HAP-1 (cell line): ENCODE data around the gene SLC4A2.
A peak's percentile ranks its signal among the peaks of the same experiment; 100 is the strongest.

Experiments used
- DNase-seq, 2 experiments: peaks; one replicate each; pipeline ENCODE4 v3.0.0-alpha.2; 2016 to 2020; ENCODE audit warnings: low spot score in 2 of 2
- H3K27me3 ChIP-seq: fragments of 250-450 bp; sonication (Bioruptor Pico); 2 replicates; pipeline ENCODE4 v1.5.1; 2020; ENCODE audit warnings: low read depth, mild to moderate bottlenecking, moderate library complexity
- H3K36me3 ChIP-seq: fragments of 250-450 bp; sonication (Bioruptor Pico); replicated peaks from 2 replicates; pipeline ENCODE4 v1.5.1; 2020; ENCODE audit warnings: mild to moderate bottlenecking
- H3K4me1 ChIP-seq: fragments of 250-450 bp; sonication (Bioruptor Pico); 2 replicates; pipeline ENCODE4 v1.5.1; 2020; ENCODE audit warnings: mild to moderate bottlenecking
- H3K4me3 ChIP-seq: fragments of 250-450 bp; sonication (Bioruptor Pico); 2 replicates; pipeline ENCODE4 v1.5.1; 2020; ENCODE audit warnings: mild to moderate bottlenecking, moderate library complexity
- H3K9me3 ChIP-seq: fragments of 250-450 bp; sonication (Bioruptor Pico); 2 replicates; pipeline ENCODE4 v1.5.1; 2020; ENCODE audit warnings: mild to moderate bottlenecking, moderate library complexity
- in situ Hi-C: fragments of 300-500 bp; cut with MboI; formaldehyde crosslinking; loops from 3 replicates; pipeline ENCODE4 v1.14.3; 2020; ENCODE audit warnings: low sequenced_read_pairs, inconsistent platforms, mixed read lengths

The SLC4A2 gene

DNA sequence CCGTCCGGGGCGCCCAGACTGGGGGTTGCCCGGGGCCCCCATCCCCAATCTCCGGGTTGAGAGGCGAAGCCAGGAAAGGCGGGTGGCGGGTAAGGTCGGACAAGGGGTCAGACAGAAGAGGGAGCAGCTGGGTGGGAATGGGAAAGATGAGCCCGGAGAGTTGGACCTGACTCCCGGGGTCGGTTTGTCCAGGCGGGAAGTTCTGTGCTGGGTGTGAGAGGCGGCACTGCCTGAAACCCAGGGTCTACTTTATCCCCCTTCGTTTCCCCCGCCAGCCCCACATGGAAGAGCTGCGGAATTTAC is 675 bp downstream of the SLC4A2 start:
- in situ Hi-C loops = no loop called here
- Histone ChIP-seq H3K27me3 (no peaks in the 10 kb centered on the region), H3K36me3 (peaks cover 24% of the 10 kb centered on the region), H3K9me3 (no peaks in the 10 kb centered on the region), H3K4me3 (peak overlapping the region; percentile 88), H3K4me1 (peaks cover 23% of the 10 kb centered on the region)
- DNase-seq = no peak

DNA sequence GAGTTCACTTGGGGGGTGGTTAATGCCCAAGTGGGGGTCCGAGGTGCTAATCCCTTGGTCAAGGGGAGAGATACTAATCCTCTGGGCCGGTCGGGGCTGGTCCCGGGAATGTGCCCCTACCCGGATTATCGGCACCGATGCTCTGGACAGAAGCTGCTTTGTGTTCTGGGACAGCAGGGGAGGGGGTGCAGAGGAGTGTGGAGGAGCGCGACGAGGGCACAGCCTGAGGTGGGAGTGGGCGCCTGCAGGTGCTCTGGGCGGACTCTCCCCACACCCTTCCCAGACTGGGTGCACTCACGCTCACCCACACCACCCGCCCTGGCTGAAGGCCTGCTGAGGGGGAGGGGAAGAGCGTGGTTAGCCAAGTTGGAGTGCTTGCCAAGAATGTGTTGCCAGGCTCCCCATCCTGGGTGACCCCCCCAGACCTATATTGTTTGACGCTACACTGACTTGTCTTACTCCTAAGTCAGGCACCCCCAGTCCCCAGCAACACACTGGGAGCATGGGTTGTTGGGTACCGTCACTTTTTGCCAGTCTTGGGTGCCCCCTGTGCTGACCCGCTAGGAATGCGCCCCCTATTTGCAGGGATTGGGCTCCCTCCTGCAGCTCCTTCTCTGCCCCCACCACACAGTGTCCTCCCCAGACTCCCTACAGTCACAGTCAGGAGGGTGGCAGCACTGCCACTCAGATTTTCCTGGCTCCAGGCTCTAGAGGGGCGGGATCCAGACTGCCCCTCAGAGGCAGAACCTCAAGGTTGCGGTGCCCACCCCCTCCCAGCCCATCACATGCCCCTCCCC is 1.2 kb downstream of the SLC4A2 start:
- H3K36me3 ChIP-seq = peaks cover 29% of the 10 kb centered on the region
- in situ Hi-C loops = no loop called here
- peak in 1 of 2 experiments; percentile 51 for DNase-seq

DNA sequence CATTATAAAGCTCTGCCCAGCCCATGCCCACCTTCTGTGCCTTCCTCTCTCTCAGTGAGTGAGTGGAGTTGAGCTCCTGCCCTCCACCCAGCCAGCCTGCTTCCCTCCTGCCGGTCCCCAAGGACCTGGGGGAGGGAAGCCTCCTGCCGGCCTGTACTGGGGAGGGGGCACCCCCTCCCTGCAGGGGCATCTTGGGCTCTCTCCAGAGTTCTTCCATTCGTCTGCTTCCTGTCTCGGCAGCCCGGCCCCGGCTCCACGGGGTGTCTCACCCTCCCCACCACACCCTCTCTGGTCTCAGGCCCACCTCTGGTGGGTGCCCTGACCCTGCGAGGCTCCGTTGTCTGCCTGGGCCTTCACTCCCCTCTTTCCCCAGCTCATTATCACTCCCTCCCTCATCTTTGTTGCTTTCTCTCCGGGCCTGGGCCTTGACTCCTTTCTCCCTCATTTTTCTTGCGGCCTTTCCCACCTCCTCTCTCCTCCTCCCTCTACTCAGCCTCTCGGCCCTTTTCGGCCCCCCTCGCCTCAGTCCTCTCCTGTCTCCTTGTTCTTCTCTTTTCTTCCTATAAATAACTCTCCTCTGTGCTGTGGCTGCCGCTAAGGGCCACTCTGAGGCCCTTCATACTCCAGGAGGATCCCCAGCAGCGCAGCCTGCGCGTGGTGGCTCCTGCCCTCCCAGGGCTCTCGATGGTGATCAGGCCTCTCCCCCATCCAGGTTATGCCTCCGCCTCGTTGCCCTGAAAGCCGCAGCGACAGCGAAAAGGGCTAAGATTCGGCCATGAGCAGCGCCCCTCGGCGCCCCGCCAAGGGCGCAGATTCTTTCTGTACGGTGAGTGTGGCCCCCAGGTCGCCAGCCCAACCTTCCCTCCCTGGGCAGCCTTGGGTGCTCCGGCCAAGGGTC is 2.1 kb downstream of the SLC4A2 start:
- no peaks in the 10 kb centered on the region for H3K9me3 ChIP-seq
- H3K4me3 ChIP-seq = peak overlapping the region; percentile 88
- peaks cover 23% of the 10 kb centered on the region for H3K4me1 ChIP-seq
- no peaks in the 10 kb centered on the region for H3K27me3 ChIP-seq
- DNase-seq = no peak
- peaks cover 34% of the 10 kb centered on the region for H3K36me3 ChIP-seq
- in situ Hi-C loops = no loop called here

More for the DNA sequence above, 1.2 kb downstream of the SLC4A2 start:
- Histone ChIP-seq H3K4me3 (peak overlapping the region; percentile 88), H3K27me3 (no peaks in the 10 kb centered on the region), H3K4me1 (peaks cover 23% of the 10 kb centered on the region), H3K9me3 (no peaks in the 10 kb centered on the region)

DNA sequence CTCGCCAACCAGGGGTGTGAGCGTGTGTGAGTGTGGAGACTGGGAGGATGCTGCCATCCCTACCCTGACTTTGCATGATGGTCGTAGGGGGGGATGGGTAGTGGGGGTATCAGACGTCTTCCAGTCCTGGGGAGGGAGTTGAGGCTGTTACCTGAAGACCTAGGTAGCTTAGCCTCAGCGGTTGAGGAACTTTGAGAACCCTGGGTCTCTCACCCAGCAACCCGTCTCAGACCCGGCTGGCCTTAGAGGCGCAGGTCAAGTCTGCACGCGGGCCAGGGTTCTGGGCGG is 2.7 kb downstream of the SLC4A2 start:
- H3K4me3 ChIP-seq = peak overlapping the region; percentile 88; the same call in 1 of the 2 replicates

DNA sequence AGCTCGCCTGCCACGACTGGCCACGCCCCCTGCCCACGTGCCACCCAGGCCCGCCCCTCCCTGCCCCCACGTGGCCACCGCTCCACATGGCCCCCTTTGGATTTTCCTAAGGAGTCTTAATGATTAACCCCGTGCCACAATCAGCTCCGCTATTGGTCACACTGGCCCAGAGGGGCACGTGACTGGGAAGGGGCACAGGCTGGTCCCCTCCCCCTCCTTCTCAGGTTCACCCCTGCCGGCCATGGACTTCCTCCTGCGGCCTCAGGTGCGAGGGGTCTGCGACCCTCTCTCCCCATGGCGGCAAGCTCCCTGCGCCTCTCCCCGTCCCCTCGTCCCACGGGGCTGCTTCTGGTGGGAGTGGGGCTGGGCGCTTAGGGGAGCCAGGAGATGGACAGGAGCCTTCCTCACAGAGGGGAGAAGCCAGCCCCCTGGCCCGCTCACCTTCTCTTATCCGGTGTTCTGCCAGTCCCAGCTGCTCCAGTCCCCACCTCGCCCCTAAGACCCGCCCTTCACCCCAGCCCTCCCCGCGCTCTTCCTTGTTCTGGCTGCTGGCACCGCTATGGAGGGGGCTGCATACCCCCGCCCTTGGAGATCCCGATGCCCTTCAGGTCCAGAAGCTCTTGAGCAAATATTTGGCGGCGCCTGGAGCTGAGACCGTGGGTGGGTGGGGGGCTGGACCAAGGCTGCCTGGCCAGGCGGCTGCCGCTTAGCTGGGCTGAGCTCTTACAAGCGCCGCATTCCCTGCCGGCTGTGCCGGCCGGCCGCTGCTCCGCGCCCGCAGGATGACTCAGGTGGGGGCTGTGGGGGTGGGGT is 3.2 kb downstream of the SLC4A2 start:
- no peaks in the 10 kb centered on the region for H3K27me3 ChIP-seq
- H3K36me3 ChIP-seq = peaks cover 46% of the 10 kb centered on the region
- in situ Hi-C loops = no loop called here
- DNase-seq = peak in 1 of 2 experiments; percentile 70
- no peak overlapping the region for H3K4me3 ChIP-seq
- H3K4me1 ChIP-seq = peaks cover 23% of the 10 kb centered on the region
- H3K9me3 ChIP-seq = no peaks in the 10 kb centered on the region

More for the DNA sequence above, 2.7 kb downstream of the SLC4A2 start:
- H3K9me3 ChIP-seq = no peaks in the 10 kb centered on the region
- in situ Hi-C loops = no loop called here
- peaks cover 23% of the 10 kb centered on the region for H3K4me1 ChIP-seq
- no peaks in the 10 kb centered on the region for H3K27me3 ChIP-seq
- DNase-seq = no peak
- H3K36me3 ChIP-seq = peaks cover 40% of the 10 kb centered on the region

DNA sequence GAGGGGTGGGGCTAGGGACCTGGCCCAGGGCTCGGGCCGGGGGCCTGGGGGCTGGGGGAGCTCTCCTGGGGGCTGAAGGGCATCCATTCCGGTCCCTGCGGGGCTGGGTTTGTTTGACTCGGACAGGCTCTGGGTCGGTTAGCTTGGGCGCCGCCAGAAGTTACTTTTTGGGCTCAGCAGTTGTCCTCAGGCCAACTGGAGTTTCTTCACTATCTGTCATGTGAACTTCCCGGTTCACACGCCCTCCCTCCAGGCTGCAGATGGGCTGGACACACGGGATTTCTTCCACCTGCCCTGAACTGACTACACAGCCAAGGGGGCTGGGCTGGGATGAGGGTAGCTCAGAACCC is 3.8 kb downstream of the SLC4A2 start:
- peaks cover 22% of the 10 kb centered on the region for H3K4me1 ChIP-seq

DNA sequence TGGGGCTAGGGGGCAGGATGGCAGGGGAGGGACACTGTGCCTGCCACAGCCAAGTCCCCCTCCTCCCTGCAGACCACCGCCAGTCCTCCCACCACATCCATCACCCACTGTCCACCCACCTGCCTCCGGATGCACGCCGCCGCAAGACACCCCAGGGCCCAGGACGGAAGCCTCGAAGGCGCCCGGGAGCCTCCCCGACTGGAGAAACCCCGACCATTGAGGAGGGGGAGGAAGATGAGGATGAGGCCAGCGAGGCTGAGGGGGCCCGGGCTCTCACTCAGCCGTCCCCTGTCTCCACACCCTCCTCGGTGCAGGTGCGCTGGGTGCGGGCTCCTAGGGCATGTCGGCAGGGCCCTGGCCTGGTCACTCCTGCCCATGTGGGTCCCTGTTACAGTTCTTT is 5.1 kb downstream of the SLC4A2 start:
- Histone ChIP-seq H3K4me1 (peaks cover 13% of the 10 kb centered on the region), H3K27me3 (no peaks in the 10 kb centered on the region), H3K9me3 (no peaks in the 10 kb centered on the region), H3K36me3 (peaks cover 59% of the 10 kb centered on the region), H3K4me3 (no peak overlapping the region)
- in situ Hi-C loops = no loop called here
- no peak for DNase-seq

More for the DNA sequence above, 3.8 kb downstream of the SLC4A2 start:
- no peaks in the 10 kb centered on the region for H3K27me3 ChIP-seq
- in situ Hi-C loops = no loop called here
- no peaks in the 10 kb centered on the region for H3K9me3 ChIP-seq
- no peak for DNase-seq
- H3K36me3 ChIP-seq = peaks cover 52% of the 10 kb centered on the region
- no peak overlapping the region for H3K4me3 ChIP-seq

DNA sequence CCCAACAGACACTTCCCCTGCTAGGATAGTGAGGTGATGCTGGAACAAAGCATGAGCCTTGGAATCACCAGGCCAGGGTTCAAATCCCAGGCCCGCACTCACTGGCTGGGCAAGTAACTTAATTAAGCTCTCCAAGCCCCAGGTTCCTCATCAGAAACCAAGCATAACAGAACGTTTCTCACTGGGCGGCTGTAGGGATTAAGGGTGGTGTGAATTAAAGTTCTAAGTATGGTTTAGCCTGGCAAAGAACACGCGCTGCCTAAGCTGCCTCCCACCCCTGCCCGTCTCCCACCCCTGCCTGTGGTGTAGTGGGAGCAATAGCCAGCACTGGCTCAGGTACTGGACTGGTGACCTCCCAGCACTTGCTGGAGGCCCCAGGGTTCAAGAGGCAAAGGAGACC is 5.6 kb downstream of the SLC4A2 start:
- Histone ChIP-seq H3K9me3 (no peaks in the 10 kb centered on the region), H3K27me3 (no peaks in the 10 kb centered on the region), H3K4me3 (no peak overlapping the region), H3K36me3 (peaks cover 64% of the 10 kb centered on the region), H3K4me1 (peaks cover 13% of the 10 kb centered on the region)
- in situ Hi-C loops = no loop called here
- no peak for DNase-seq

DNA sequence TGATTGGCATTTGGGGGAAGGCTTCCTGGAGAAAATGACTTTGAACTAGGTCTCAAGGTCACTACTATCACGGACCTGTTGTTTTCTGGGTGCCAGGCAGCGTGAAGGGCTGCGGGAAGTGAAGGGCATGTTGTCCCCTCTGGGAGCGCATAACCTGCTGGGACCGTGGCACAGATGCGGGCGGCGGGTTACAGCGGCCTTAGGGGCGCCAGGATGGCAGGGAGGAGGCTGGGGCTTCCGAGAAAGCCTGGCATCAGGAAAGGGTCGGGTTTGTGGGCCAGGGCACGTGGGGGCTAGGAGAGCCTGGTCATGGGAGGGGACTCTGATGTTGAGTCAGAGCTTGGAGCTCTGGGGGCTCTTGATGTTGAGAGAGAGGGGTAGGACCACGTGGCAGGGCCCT is 6.1 kb downstream of the SLC4A2 start:
- DNase-seq = no peak
- peaks cover 13% of the 10 kb centered on the region for H3K4me1 ChIP-seq
- no peaks in the 10 kb centered on the region for H3K9me3 ChIP-seq
- H3K27me3 ChIP-seq = no peaks in the 10 kb centered on the region
- peaks cover 69% of the 10 kb centered on the region for H3K36me3 ChIP-seq
- in situ Hi-C loops = no loop called here
- H3K4me3 ChIP-seq = no peak overlapping the region

DNA sequence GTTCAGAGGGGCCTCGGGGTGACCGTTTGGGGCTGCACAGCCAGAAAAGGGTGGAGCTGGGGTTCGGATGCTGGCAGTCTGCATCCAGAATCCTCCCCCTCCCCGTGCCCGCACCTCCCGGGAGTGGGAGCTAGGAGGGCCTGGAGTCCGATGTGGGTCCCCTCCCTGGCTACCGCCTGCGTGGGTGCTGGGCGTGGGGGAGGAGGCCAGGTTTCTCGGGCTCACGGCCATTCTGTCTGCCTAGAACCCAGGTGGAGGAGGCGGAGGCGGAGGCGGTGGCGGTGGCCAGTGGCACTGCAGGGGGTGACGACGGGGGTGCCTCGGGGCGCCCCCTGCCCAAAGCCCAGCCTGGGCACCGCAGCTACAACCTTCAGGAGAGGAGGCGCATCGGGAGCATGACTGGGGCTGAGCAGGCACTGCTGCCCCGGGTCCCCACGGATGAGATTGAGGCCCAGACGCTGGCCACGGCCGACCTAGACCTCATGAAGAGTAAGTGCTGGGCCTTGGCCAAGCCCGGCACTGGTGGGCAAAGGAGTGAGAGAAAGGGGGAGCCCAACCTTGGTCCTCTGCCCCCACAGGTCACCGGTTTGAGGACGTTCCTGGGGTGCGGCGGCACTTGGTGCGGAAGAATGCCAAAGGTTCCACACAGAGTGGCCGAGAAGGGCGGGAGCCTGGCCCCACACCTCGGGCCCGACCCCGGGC is 7.0 kb downstream of the SLC4A2 start:
- no peaks in the 10 kb centered on the region for H3K9me3 ChIP-seq
- in situ Hi-C loops = no loop called here
- no peak overlapping the region for H3K4me3 ChIP-seq
- peaks cover 6% of the 10 kb centered on the region for H3K4me1 ChIP-seq
- DNase-seq = no peak
- no peaks in the 10 kb centered on the region for H3K27me3 ChIP-seq
- H3K36me3 ChIP-seq = peaks cover 78% of the 10 kb centered on the region

DNA sequence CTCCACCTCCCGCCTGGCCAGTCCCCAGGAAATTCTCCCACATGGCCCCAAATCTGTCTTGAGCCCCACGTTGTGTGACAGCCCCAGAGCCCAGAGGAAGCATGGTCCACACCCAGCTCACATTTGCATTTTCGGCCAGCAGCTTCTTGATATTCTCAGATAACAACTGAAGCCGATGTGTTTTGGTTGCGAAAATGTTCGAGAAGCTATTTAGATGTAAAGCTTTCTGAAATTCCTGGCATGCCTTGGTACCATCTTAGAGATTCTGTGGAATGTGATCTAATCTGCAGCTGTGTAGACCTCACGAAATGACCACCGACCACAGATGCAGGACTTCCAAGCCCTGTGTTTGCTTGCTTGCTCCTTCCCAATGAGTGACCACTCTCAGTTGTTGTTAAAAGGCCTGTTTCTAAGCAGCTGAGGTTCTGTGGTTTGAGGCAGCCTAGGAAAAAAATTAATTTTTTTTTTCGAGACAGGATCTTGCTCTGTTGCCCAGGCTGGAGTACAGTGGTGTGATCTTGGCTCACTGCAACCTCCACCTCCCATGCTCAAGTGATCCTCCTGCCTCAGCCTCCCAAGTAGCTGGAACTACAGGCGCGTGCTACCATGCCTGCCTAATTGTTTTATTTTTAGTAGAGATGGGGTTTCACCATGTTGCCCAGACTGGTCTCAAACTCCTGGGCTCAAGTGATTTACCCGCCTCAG is 8.8 kb downstream of the SLC4A2 start:
- no peaks in the 10 kb centered on the region for H3K4me1 ChIP-seq
- H3K27me3 ChIP-seq = no peaks in the 10 kb centered on the region
- in situ Hi-C loops = no loop called here
- H3K36me3 ChIP-seq = peaks cover 85% of the 10 kb centered on the region
- DNase-seq = no peak
- H3K4me3 ChIP-seq = no peak overlapping the region
- H3K9me3 ChIP-seq = no peaks in the 10 kb centered on the region

DNA sequence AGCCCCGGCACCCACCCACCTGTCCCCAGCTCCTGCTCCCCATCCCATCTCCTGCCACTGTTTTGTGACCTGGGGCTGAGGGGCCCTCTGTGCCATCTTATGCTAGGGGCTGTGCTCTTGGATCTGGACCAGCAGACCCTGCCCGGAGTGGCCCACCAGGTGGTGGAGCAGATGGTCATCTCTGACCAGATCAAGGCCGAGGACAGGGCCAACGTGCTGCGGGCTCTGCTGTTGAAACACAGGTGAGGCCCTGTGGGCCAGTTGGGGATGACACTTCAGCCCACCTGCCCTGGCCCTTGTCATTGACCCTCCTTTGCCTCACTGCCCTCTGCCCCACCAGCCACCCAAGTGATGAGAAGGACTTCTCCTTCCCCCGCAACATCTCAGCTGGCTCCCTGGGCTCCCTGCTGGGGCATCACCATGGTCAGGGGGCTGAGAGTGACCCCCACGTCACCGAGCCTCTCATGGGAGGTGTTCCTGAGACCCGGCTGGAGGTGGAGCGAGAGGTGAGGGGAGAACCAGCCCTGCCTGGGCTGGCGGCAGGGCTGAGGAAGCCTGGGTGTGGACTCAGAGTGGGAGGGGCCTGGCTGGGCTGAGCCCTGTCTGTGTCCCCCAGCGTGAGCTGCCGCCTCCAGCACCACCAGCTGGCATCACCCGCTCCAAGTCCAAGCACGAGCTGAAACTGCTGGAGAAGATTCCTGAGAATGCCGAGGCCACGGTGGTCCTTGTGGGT is 10.6 kb downstream of the SLC4A2 start:
- Histone ChIP-seq H3K27me3 (no peaks in the 10 kb centered on the region), H3K36me3 (peaks cover 89% of the 10 kb centered on the region), H3K4me1 (no peaks in the 10 kb centered on the region)

More for the DNA sequence above, 10.6 kb downstream of the SLC4A2 start:
- in situ Hi-C loops = no loop called here
- DNase-seq = no peak
- Histone ChIP-seq H3K4me3 (no peak overlapping the region), H3K9me3 (no peaks in the 10 kb centered on the region)
